Colonic mucosa (tissue), 4 donors: ENCODE data around the gene MKLN1. TPM values are rescaled to one million over a fixed set of nuclear protein-coding genes. Genes with fewer than 3 reads are reported as not detected.

Source experiments
- DNase-seq: peaks from one replicate; pipeline ENCODE4 v3.0.0-alpha.2; 2020
- H3K27ac ChIP-seq: fragments of 200-600 bp; one replicate; pipeline ENCODE4 v1.8.0; 2021
- H3K27me3 ChIP-seq: fragments of 200-600 bp; one replicate; pipeline ENCODE4 v1.8.0; 2021
- H3K36me3 ChIP-seq: fragments of 200-600 bp; one replicate; pipeline ENCODE4 v1.8.0; 2021
- H3K4me1 ChIP-seq: fragments of 200-600 bp; one replicate; pipeline ENCODE4 v1.8.0; 2021; ENCODE audit warnings: mild to moderate bottlenecking
- H3K4me3 ChIP-seq: fragments of 200-600 bp; one replicate; pipeline ENCODE4 v1.8.0; 2021
- H3K9ac ChIP-seq, 2 donors: one replicate each; pipeline ENCODE4 v1.7.0; 2013; ENCODE audit warnings: control low read depth in 2 of 2, low read depth in 2 of 2, low read length in 2 of 2
- H3K9me3 ChIP-seq: fragments of 200-600 bp; one replicate; pipeline ENCODE4 v1.8.0; 2021
- intact Hi-C: fragments of 100-400 bp; cut with DNase I; formaldehyde crosslinking; loops from one replicate; pipeline ENCODE4 v1.14.1; 2022
- total RNA-seq, 2 donors: library from RNA; stranded (reverse); fragmentation: NEBNext Ultra II Directional in 1 of 2; extraction: Animal tissue kit (Norgen Biotek cat#: 25700) in 1 of 2; gene quantifications; one replicate each; pipeline ENCODE4 v1.2.1, GENCODE V29; 2021
- TF ChIP-seq, protein P1 (sequence below): fragments of 200-600 bp; IDR thresholded peaks from one replicate; pipeline ENCODE4 v1.8.0; 2022; ENCODE audit warnings: antibody characterized with exemption, mild to moderate bottlenecking
- donor health status: healthy.
- donor health status: DM: no; HTN: no; CAD: no.
- donor health status: DM: no; HTN: no; CAD: no.

MKLN1 gene
- total RNA-seq, 2 donors from 2014 or later: 35.1 to 48.7 TPM

GRCh38 chr7:131489881-131490280, 162.2 kb downstream of the MKLN1 start:
- no peak overlapping the region for H3K4me3 ChIP-seq
- H3K4me1 ChIP-seq: no peaks in the 10 kb centered on the region
- H3K9ac ChIP-seq: no peak overlapping the region
- DNase-seq: no peak
- intact Hi-C loops: no loop called here
- H3K27me3 ChIP-seq: no peaks in the 10 kb centered on the region
- H3K36me3 ChIP-seq: no peaks in the 10 kb centered on the region
- no peak overlapping the region for H3K27ac ChIP-seq
- H3K9me3 ChIP-seq: no peaks in the 10 kb centered on the region
- TF ChIP-seq, protein P1, sequence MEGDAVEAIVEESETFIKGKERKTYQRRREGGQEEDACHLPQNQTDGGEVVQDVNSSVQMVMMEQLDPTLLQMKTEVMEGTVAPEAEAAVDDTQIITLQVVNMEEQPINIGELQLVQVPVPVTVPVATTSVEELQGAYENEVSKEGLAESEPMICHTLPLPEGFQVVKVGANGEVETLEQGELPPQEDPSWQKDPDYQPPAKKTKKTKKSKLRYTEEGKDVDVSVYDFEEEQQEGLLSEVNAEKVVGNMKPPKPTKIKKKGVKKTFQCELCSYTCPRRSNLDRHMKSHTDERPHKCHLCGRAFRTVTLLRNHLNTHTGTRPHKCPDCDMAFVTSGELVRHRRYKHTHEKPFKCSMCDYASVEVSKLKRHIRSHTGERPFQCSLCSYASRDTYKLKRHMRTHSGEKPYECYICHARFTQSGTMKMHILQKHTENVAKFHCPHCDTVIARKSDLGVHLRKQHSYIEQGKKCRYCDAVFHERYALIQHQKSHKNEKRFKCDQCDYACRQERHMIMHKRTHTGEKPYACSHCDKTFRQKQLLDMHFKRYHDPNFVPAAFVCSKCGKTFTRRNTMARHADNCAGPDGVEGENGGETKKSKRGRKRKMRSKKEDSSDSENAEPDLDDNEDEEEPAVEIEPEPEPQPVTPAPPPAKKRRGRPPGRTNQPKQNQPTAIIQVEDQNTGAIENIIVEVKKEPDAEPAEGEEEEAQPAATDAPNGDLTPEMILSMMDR: no peak

GRCh38 chr7:131493081-131493480, 165.4 kb downstream of the MKLN1 start:
- H3K9ac ChIP-seq: no peak overlapping the region
- H3K9me3 ChIP-seq: no peaks in the 10 kb centered on the region
- intact Hi-C loops: no loop called here
- no peak for DNase-seq
- no peaks in the 10 kb centered on the region for H3K36me3 ChIP-seq
- no peak overlapping the region for H3K4me3 ChIP-seq
- H3K27me3 ChIP-seq: no peaks in the 10 kb centered on the region
- H3K4me1 ChIP-seq: no peaks in the 10 kb centered on the region
- no peak overlapping the region for H3K27ac ChIP-seq
- TF ChIP-seq, protein P1: no peak

GRCh38 chr7:131493581-131493980, 165.9 kb downstream of the MKLN1 start:
- H3K27me3 ChIP-seq: no peaks in the 10 kb centered on the region
- TF ChIP-seq, protein P1: no peak
- H3K9ac ChIP-seq: no peak overlapping the region
- H3K4me3 ChIP-seq: no peak overlapping the region
- H3K9me3 ChIP-seq: no peaks in the 10 kb centered on the region
- H3K36me3 ChIP-seq: no peaks in the 10 kb centered on the region
- intact Hi-C loops: no loop called here
- no peaks in the 10 kb centered on the region for H3K4me1 ChIP-seq
- DNase-seq: no peak
- no peak overlapping the region for H3K27ac ChIP-seq

DNA sequence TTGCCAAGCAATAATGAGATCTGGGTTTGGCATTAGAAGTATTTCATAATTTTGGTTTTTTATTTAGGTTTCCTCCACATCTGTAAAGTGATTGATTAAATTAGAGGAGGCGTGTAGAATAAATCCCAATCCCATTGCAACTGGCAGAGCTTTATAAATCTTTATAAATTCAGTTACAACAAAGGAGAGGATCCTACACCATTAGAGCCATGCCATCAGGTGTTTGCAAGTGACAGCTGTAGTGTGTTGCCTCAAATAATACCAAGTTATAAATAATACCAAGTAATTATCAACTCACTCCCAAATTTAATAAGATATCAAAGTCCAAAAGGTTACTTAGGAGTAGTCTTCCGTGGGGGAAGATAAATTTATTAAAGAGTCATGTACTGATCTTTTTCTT, 166.5 kb downstream of the MKLN1 start:
- H3K9me3 ChIP-seq: no peaks in the 10 kb centered on the region
- no peak overlapping the region for H3K9ac ChIP-seq
- DNase-seq: no peak
- intact Hi-C loops: no loop called here
- no peaks in the 10 kb centered on the region for H3K27me3 ChIP-seq
- no peak overlapping the region for H3K4me3 ChIP-seq
- no peaks in the 10 kb centered on the region for H3K4me1 ChIP-seq
- TF ChIP-seq, protein P1: no peak
- no peak overlapping the region for H3K27ac ChIP-seq
- H3K36me3 ChIP-seq: no peaks in the 10 kb centered on the region

DNA sequence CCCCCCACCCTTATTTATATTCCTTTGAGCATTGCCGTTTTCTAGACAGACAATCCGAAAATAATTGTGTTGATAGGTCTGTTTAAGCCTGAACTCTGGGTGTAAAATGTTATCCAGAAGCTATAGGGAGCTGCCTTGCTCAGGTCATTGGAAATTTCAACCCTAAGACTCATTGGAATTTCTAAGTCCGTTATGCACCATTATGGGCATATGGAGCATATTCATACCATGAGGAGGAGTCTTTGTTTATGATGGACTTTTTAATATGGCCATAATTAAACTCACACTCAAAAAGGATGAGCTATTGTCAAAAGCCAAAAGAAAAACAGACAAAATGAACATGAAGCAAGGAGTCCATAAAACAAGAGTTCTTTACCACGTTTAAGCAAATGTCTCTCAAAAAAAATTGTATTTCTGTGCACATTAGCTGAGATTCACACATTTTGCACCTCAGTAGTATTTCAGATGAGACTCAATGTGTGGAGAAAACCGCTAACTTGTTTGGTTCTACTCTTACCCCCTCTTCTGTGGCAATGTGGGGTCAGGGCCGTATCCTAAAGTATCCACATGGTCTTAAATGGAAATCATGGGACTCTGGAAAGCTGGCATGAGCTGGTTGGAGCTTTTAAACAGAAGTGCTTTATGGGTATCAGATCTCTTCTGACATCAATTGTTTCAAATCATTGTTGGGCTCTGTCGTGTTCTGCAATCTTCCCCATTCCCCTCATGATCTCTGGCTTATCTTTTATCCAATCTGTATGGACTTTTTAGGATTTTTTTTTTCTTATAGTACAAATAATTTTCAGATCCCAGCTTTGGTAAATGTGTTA, 168.2 kb downstream of the MKLN1 start:
- no peak overlapping the region for H3K27ac ChIP-seq
- TF ChIP-seq, protein P1: no peak
- no peaks in the 10 kb centered on the region for H3K27me3 ChIP-seq
- H3K9me3 ChIP-seq: no peaks in the 10 kb centered on the region
- no peak for DNase-seq
- no peaks in the 10 kb centered on the region for H3K4me1 ChIP-seq
- intact Hi-C loops: no loop called here
- no peaks in the 10 kb centered on the region for H3K36me3 ChIP-seq
- H3K4me3 ChIP-seq: no peak overlapping the region
- H3K9ac ChIP-seq: no peak overlapping the region
